HepG2 (cell line): ENCODE data around the gene AP5Z1. TPM values are rescaled to one million over a fixed set of nuclear protein-coding genes. Genes with fewer than 3 reads are reported as not detected.

Experiments used
- ADNP ChIP-seq: sonication (generic); formaldehyde crosslinking; IDR thresholded peaks from 2 replicates; pipeline ENCODE4 v1.4.0; 2020; ENCODE audit warnings: missing genetic modification reagents
- ATF4 ChIP-seq, 2 experiments: fragments of 450-650 bp in 1 of 2; sonication (generic) in 1 of 2; formaldehyde crosslinking; IDR thresholded peaks; 2 replicates each; pipeline versions ENCODE4 v1.5.0 to v1.8.0; 2020 to 2022; ENCODE audit warnings: mild to moderate bottlenecking in 1 of 2, missing genetic modification reagents in 1 of 2
- BCL6 ChIP-seq: IDR thresholded peaks from 2 replicates; pipeline ENCODE4 v1.6.1; 2016; ENCODE audit warnings: missing genetic modification reagents, missing compliant biosample characterization
- EED ChIP-seq: sonication (generic); formaldehyde crosslinking; IDR thresholded peaks from 2 replicates; pipeline ENCODE4 v1.5.0; 2020; ENCODE audit warnings: mild to moderate bottlenecking, missing genetic modification reagents
- FOXK1 ChIP-seq: sonication (generic); formaldehyde crosslinking; IDR thresholded peaks from 2 replicates; pipeline ENCODE4 v1.4.0; 2020; ENCODE audit warnings: low read depth, missing genetic modification reagents, borderline replicate concordance
- FOXP1 ChIP-seq, 2 experiments: fragments of 450-650 bp in 1 of 2; IDR thresholded peaks; 2 replicates each; pipeline ENCODE4 v1.6.1; 2017 to 2018; ENCODE audit warnings: antibody characterized with exemption in 1 of 2
- GABPA ChIP-seq, 2 experiments: IDR thresholded peaks; 2 replicates each; pipeline ENCODE4 v1.6.1; 2011 to 2016; ENCODE audit warnings: low read depth in 2 of 2, low read length in 1 of 2, missing biosample characterization in 1 of 2, missing genetic modification characterization in 1 of 2
- HDAC1 ChIP-seq: sonication (generic); formaldehyde crosslinking; IDR thresholded peaks from 2 replicates; pipeline ENCODE4 v1.5.1; 2020; ENCODE audit warnings: mild to moderate bottlenecking, missing genetic modification reagents
- HNF1A ChIP-seq, 2 experiments: sonication (generic) in 1 of 2; formaldehyde crosslinking in 1 of 2; IDR thresholded peaks; 2 replicates each; pipeline versions ENCODE4 v1.4.0 to v1.6.1; 2016 to 2020; ENCODE audit warnings: borderline replicate concordance in 1 of 2, low read depth in 1 of 2, mild to moderate bottlenecking in 1 of 2, missing genetic modification reagents in 1 of 2
- IRF2 ChIP-seq: IDR thresholded peaks from 2 replicates; pipeline ENCODE4 v1.6.1; 2018; ENCODE audit warnings: missing genetic modification reagents, missing compliant biosample characterization
- MXI1 ChIP-seq: IDR thresholded peaks from 3 replicates; pipeline ENCODE4 v1.6.1; 2012; ENCODE audit warnings: low read depth, low read length, inconsistent platforms, borderline replicate concordance
- ONECUT2 ChIP-seq: sonication (generic); formaldehyde crosslinking; IDR thresholded peaks from 2 replicates; pipeline ENCODE4 v1.4.0; 2020; ENCODE audit warnings: missing genetic modification reagents
- SALL1 ChIP-seq: sonication (generic); formaldehyde crosslinking; IDR thresholded peaks from 2 replicates; pipeline ENCODE4 v1.8.0; 2022; ENCODE audit warnings: mild to moderate bottlenecking, missing genetic modification reagents
- SETDB1 ChIP-seq: sonication (generic); formaldehyde crosslinking; IDR thresholded peaks from 2 replicates; pipeline ENCODE4 v1.5.1; 2020; ENCODE audit warnings: missing genetic modification reagents, mild to moderate bottlenecking, borderline replicate concordance
- SPEN ChIP-seq: sonication (generic); formaldehyde crosslinking; IDR thresholded peaks from 2 replicates; pipeline ENCODE4 v1.5.1; 2020; ENCODE audit warnings: low read depth, mild to moderate bottlenecking, missing genetic modification reagents
- SRSF9 ChIP-seq: fragments of 200-400 bp; formaldehyde crosslinking; IDR thresholded peaks from 2 replicates; pipeline ENCODE4 v1.6.1; 2018; ENCODE audit warnings: borderline replicate concordance, mild to moderate bottlenecking, low read depth, low read length; ENCODE audit not compliant: insufficient read depth, poor library complexity, severe bottlenecking
- TARDBP ChIP-seq: sonication (generic); formaldehyde crosslinking; IDR thresholded peaks from 2 replicates; pipeline ENCODE4 v1.8.0; 2022; ENCODE audit warnings: mild to moderate bottlenecking, missing genetic modification reagents
- TBX2 ChIP-seq: sonication (generic); formaldehyde crosslinking; IDR thresholded peaks from 2 replicates; pipeline ENCODE4 v1.5.0; 2020; ENCODE audit warnings: missing genetic modification reagents, mild to moderate bottlenecking, borderline replicate concordance
- ZFP36L1 ChIP-seq: sonication (generic); formaldehyde crosslinking; IDR thresholded peaks from 2 replicates; pipeline ENCODE4 v1.8.0; 2022; ENCODE audit warnings: mild to moderate bottlenecking, missing genetic modification reagents, moderate library complexity
- ZNF580 ChIP-seq: IDR thresholded peaks from 2 replicates; pipeline ENCODE4 v1.6.1; 2016; ENCODE audit warnings: low read depth, borderline replicate concordance
- ZNF704 ChIP-seq: sonication (generic); formaldehyde crosslinking; IDR thresholded peaks from 2 replicates; pipeline ENCODE4 v1.8.1; 2023; ENCODE audit warnings: mild to moderate bottlenecking, inconsistent platforms, moderate library complexity, missing genetic modification reagents, borderline replicate concordance
- polyA plus RNA-seq, 8 experiments: library from polyadenylated mRNA; depleted of rRNA in 3 of 8; stranded (reverse) in 7 of 8; unstranded in 1 of 8; fragments of >200 nt; fragmentation: Illumina TruSeq in 4 of 8; extraction: Trizol in 4 of 8; gene quantifications; 2 replicates each; pipeline versions ENCODE4 v1.2.1 to v1.2.3, GENCODE V29; 2011 to 2016; ENCODE audit warnings: low read depth in 4 of 8, missing spikeins in 1 of 8, mixed read lengths in 1 of 8; ENCODE audit not compliant: insufficient read depth in 1 of 8
- total RNA-seq, 5 experiments: library from RNA; depleted of rRNA; stranded (reverse); fragments of >200 nt; fragmentation: Illumina TruSeq; extraction: Trizol; gene quantifications; 2 replicates each; pipeline ENCODE4 v1.2.3, GENCODE V29; 2016; ENCODE audit warnings: low read depth in 1 of 5

AP5Z1 gene
- total and polyA plus RNA-seq, 2 of the 13 experiments (the other 11 are each of a cell fraction or from before 2014, with no cell fraction given) = 9.3 to 15.1 TPM

GRCh38 chr7:4744391-4745264 lies 30.8 kb upstream of the AP5Z1 start (continued):
- TF ChIP-seq BCL6 (CRISPR knock-in tag) = peak; percentile 78
- no peak for TF ChIP-seq SETDB1 (CRISPR knock-in tag)
- peak; percentile 61; the same call in 1 of the 2 replicates for TF ChIP-seq SALL1 (CRISPR knock-in tag)
- no peak for TF ChIP-seq SRSF9
- TF ChIP-seq SPEN (CRISPR knock-in tag) = no peak; the same call in none of the 2 replicates
- 0 out of 4 replicates have a peak, but pooled peaks of 1 of the 2 experiments have one; percentile 7 for TF ChIP-seq ATF4 (CRISPR knock-in tag; IDR thresholded peaks at IDR 0.05)
- no peak for TF ChIP-seq ADNP (CRISPR knock-in tag)
- no peak for TF ChIP-seq ZNF580
- TF ChIP-seq ONECUT2 (CRISPR knock-in tag) = no peak
- TF ChIP-seq ZNF704 = no peak
- peak; percentile 46; the same call in 1 of the 3 replicates for TF ChIP-seq MXI1
- no peak for TF ChIP-seq HNF1A (IDR thresholded peaks at IDR 0.05; ENCODE audit: low read depth)
- TF ChIP-seq HNF1A (CRISPR knock-in tag; IDR thresholded peaks at IDR 0.05; ENCODE audit: borderline replicate concordance) = no peak; the same call in 1 of the 2 replicates
- TF ChIP-seq ZFP36L1 (CRISPR knock-in tag) = 0 out of 2 replicates have a peak, but pooled peaks have one; percentile 25
- peak; percentile 15; the same call in 1 of the 2 replicates for TF ChIP-seq FOXP1 (IDR thresholded peaks at IDR 0.05)
- peak; percentile 92 for TF ChIP-seq FOXP1 (CRISPR knock-in tag; IDR thresholded peaks at IDR 0.05)
- peak; percentile 18; the same call in 1 of the 2 replicates for TF ChIP-seq IRF2 (CRISPR knock-in tag)
- peak; percentile 64 for TF ChIP-seq FOXK1 (CRISPR knock-in tag)
- no peak for TF ChIP-seq GABPA (IDR thresholded peaks at IDR 0.05; ENCODE audit: low read depth, low read length)
- peak; percentile 70 for TF ChIP-seq GABPA (CRISPR knock-in tag; IDR thresholded peaks at IDR 0.05; ENCODE audit: low read depth)
- TF ChIP-seq TBX2 = peak; percentile 75
- TF ChIP-seq HDAC1 (CRISPR knock-in tag) = 0 out of 2 replicates have a peak, but pooled peaks have one; percentile 20
- TF ChIP-seq EED (CRISPR knock-in tag) = no peak
- 0 out of 2 replicates have a peak, but pooled peaks have one; percentile 16 for TF ChIP-seq TARDBP (CRISPR knock-in tag)
